Activated naive CD8-positive, alpha-beta T cell treated with anti-CD3 and anti-CD28 coated beads, Interleukin-2, amount 10 ng/mL, durations not matched to agents 7 days and 5 days (primary cell): ENCODE results near the gene BCAS3. TPM values are rescaled to one million over a fixed set of nuclear protein-coding genes. Genes with fewer than 3 reads are reported as not detected.
"Not testable (repeated sequence)": the region's sequence is repeated elsewhere in the genome, so short reads cannot be mapped to it uniquely, and the experiment has no call there.

Source experiments
- ATAC-seq: fragments of 150-1000 bp; cut with Tn5 transposase; one replicate; pipeline ENCODE4 v1.10.0; 2021; ENCODE audit warnings: low read depth, moderate library complexity
- POLR2A ChIA-PET: fragments of 350-600 bp; sonication (Branson Sonifier 250); formaldehyde crosslinking; loops from one replicate; lab custom pipeline; 2021; ENCODE audit warnings: antibody characterized with exemption; lab: Charles Lee
- DNase-seq: peaks from one replicate; pipeline ENCODE4 v3.0.0; 2021
- H3K27ac Mint-ChIP-seq: one replicate; pipeline ENCODE4 v1.8.0; 2022; ENCODE audit warnings: mild to moderate bottlenecking, mixed read lengths
- H3K27me3 Mint-ChIP-seq: one replicate; pipeline ENCODE4 v1.8.0; 2022; ENCODE audit warnings: mild to moderate bottlenecking, moderate library complexity, mixed read lengths
- H3K36me3 Mint-ChIP-seq: one replicate; pipeline ENCODE4 v1.8.0; 2021; ENCODE audit warnings: mild to moderate bottlenecking, mixed read lengths
- H3K4me1 Mint-ChIP-seq: one replicate; pipeline ENCODE4 v1.8.0; 2021; ENCODE audit warnings: mixed read lengths
- H3K4me3 Mint-ChIP-seq: one replicate; pipeline ENCODE4 v1.8.0; 2022; ENCODE audit warnings: mild to moderate bottlenecking, moderate library complexity, mixed read lengths
- H3K9me3 Mint-ChIP-seq: one replicate; pipeline ENCODE4 v1.8.0; 2021; ENCODE audit warnings: mixed read lengths
- total RNA-seq, 2 experiments: library from RNA; stranded (reverse); gene quantifications; one replicate each; pipeline ENCODE4 v1.2.3, GENCODE V29; 2021

BCAS3 gene
- total RNA-seq, 2 experiments from 2014 or later = 21.6 to 27.3 TPM

DNA sequence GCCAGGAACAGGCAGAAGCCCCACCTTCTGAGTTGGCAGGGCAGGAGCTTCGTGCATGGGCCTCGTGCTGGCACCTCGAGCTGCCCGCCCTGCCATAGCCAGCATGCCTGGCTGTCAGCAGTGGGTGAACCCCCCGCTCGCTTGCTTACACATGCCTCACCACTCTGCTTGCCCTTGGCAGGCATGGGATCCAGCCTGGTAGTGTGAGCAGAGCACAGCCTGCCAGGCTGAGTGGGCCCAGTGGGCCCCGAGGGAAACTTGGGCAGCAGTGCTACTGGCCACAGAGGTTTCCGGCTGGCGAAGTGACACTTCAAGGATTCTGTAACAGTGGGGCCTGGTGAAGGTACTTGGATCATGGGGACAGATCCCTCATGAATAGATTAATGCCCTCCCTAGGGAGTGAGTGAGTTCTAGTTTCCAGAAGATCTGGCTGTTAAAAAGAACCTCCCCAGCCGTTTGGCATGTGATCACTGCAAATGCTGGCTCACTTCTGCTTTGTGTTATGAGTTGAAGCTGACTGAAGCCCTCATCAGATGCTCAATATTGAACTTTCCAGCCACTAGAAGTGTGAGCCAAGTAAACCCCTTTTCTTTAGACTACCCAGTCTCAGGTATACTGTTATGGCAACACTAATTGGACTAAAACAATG, 114.7 kb downstream of the BCAS3 start:
- no peaks in the 10 kb centered on the region for H3K9me3 Mint-ChIP-seq
- no peak overlapping the region for H3K27ac Mint-ChIP-seq
- H3K4me3 Mint-ChIP-seq = no peak overlapping the region
- no peaks in the 10 kb centered on the region for H3K27me3 Mint-ChIP-seq
- H3K4me1 Mint-ChIP-seq = no peaks in the 10 kb centered on the region
- DNase-seq = no peak
- POLR2A ChIA-PET = no interaction called here
- no peaks in the 10 kb centered on the region for H3K36me3 Mint-ChIP-seq
- ATAC-seq = no peak

DNA sequence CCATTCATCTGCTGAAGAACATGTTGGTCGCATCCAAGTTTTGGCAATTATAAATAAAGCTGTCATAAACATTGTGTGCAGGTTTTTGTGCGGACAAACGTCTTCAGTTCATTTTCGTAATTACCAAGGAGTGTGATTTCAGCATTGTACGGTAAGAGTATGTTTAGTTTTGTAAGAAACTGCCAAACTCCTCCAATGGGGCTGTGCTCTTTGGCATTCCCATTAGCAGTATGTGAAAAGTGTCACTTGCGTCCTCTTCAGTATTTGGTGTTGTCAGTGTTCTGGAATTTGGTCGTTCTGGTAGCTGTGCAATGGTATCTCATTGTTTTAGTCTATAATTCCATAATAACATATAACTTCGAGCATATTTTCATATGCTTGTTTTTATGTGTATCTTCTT, 120.9 kb downstream of the BCAS3 start:
- POLR2A ChIA-PET = no interaction called here
- ATAC-seq = no peak
- DNase-seq = no peak
- H3K36me3 Mint-ChIP-seq = no peaks in the 10 kb centered on the region
- no peaks in the 10 kb centered on the region for H3K27me3 Mint-ChIP-seq
- H3K4me3 Mint-ChIP-seq = no peak overlapping the region
- no peak overlapping the region for H3K27ac Mint-ChIP-seq
- no peaks in the 10 kb centered on the region for H3K4me1 Mint-ChIP-seq
- no peaks in the 10 kb centered on the region for H3K9me3 Mint-ChIP-seq

DNA sequence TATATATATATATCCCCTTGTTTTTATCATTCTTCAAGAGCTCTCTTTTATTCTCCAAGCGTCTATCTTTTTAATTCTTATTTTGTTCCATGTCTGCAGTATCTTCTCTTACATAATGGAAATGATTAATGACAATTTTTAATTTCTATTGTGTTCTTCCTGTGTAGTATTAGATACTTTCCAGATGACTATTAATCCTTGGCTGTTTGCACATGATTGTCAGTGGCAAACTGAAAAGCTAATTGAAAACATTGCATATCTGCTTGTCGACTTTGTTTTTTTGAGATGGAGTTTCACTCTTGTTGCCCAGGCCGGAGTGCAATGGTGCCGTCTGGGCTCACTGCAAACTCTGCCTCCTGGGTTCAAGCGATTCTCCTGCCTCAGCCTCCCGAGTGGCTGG, 124.7 kb downstream of the BCAS3 start:
- Mint-ChIP-seq H3K4me3 (no peak overlapping the region), H3K9me3 (no peaks in the 10 kb centered on the region), H3K27ac (no peak overlapping the region), H3K27me3 (no peaks in the 10 kb centered on the region), H3K36me3 (no peaks in the 10 kb centered on the region), H3K4me1 (no peaks in the 10 kb centered on the region)
- POLR2A ChIA-PET = no interaction called here
- DNase-seq (no peak), ATAC-seq (no peak)

DNA sequence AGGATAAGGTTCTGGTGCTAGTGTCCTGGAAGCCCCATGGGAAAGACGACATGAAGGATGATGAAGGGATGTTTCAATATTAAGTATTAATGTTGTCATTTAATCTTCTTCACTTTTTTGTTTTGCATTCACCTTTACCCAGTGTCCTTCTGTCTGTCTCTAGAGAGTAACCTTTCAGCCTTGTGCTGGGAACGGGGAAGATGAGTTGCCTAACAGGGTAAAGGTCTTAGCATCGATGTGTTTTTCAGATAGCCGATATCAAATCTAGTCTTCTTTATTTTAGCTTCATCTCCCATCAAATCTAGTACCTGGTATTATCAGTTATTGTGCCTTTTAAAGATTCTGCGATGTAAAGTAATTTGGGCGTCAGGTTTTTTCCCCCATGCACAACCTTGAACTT, 125.4 kb downstream of the BCAS3 start:
- H3K27me3 Mint-ChIP-seq = no peaks in the 10 kb centered on the region
- H3K27ac Mint-ChIP-seq = no peak overlapping the region
- DNase-seq = no peak
- no peaks in the 10 kb centered on the region for H3K36me3 Mint-ChIP-seq
- POLR2A ChIA-PET = no interaction called here
- ATAC-seq = no peak
- no peaks in the 10 kb centered on the region for H3K9me3 Mint-ChIP-seq
- no peak overlapping the region for H3K4me3 Mint-ChIP-seq
- H3K4me1 Mint-ChIP-seq = no peaks in the 10 kb centered on the region

DNA sequence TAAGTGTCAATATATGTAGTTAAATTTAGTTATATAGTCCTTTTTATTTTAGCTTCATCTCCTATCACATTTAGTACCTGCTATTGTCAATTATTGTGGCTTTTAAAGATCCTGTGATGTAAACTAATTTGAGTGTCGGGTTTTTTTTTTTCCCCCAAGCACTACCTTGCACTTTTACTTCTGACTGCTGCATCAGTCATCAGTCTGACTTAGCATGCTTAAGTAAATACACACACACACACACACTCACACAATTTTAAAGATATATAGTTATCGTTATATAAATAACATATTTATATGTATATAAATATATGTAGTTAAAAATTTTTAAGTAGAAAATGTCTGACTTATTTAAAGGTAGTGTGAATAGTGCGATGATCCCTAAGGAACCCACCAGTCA, 127.2 kb downstream of the BCAS3 start:
- no peak for DNase-seq
- H3K4me3 Mint-ChIP-seq = no peak overlapping the region
- no peak for ATAC-seq
- H3K36me3 Mint-ChIP-seq = peaks cover 2% of the 10 kb centered on the region
- no peaks in the 10 kb centered on the region for H3K27me3 Mint-ChIP-seq
- no peak overlapping the region for H3K27ac Mint-ChIP-seq
- no peaks in the 10 kb centered on the region for H3K9me3 Mint-ChIP-seq
- no peaks in the 10 kb centered on the region for H3K4me1 Mint-ChIP-seq
- POLR2A ChIA-PET = no interaction called here

DNA sequence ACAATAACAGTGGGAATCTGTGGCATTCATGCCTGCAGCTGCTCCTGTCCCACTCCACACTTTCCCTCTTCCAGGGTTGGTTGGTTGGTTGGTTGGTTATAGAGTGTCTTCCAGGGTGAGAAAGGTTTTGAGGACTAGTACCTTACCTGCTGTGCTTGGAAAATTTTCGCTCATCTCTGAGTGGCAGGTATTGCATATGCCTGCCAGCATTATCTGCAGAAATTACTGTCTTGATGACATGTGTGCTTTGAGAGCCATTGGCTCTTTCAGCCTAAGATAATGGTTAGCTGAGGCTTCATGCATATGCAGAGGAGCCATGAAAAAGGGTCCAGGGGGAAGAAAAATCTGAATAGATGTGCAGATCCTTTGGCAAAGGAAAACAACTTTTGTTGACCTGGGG, 131.8 kb downstream of the BCAS3 start:
- H3K4me1 Mint-ChIP-seq = no peaks in the 10 kb centered on the region
- no peak overlapping the region for H3K27ac Mint-ChIP-seq
- no peaks in the 10 kb centered on the region for H3K27me3 Mint-ChIP-seq
- DNase-seq (no peak), ATAC-seq (no peak)
- POLR2A ChIA-PET = no interaction called here
- no peak overlapping the region for H3K4me3 Mint-ChIP-seq
- H3K36me3 Mint-ChIP-seq = peaks cover 2% of the 10 kb centered on the region
- H3K9me3 Mint-ChIP-seq = no peaks in the 10 kb centered on the region

DNA sequence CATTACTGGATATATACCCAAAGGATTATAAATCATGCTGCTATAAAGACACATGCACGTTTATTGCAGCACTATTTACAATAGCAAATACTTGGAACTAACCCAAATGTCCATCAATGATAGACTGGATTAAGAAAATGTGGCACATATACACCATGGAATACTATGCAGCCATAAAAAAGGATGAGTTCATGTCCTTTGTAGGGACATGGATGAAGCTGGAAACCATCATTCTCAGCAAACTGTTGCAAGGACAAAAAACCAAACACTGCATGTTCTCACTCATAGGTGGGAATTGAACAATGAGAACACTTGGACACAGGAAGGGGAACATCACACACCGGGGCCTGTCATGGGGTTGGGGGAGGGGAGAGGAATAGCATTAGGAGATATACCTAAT, 137.3 kb downstream of the BCAS3 start:
- H3K27ac Mint-ChIP-seq, H3K4me3 Mint-ChIP-seq, DNase-seq, ATAC-seq, H3K9me3 Mint-ChIP-seq, H3K4me1 Mint-ChIP-seq, H3K36me3 Mint-ChIP-seq, H3K27me3 Mint-ChIP-seq, POLR2A ChIA-PET: not testable (repeated sequence)

DNA sequence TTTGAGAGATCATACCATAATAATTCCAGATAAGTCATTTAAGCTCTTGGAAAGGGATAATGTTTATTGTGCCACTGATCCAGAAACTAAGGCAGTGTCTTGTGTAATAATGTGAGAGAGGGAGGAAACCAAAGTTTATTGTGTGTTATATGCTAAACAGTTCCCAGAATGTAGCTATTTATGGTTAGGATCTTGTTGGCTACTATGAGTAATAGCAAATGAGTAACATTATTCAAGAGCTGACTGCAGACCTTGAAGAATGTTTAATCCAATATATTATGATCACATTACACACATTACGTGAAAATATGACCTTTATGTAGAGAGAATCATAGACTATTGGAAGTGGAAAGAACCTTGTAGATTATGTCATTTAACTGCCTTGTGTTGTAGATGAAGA, 139.5 kb downstream of the BCAS3 start:
- Mint-ChIP-seq H3K4me3 (no peak overlapping the region), H3K4me1 (peaks cover 1% of the 10 kb centered on the region), H3K9me3 (no peaks in the 10 kb centered on the region), H3K27me3 (no peaks in the 10 kb centered on the region), H3K36me3 (no peaks in the 10 kb centered on the region), H3K27ac (no peak overlapping the region)
- no peak for ATAC-seq
- no peak for DNase-seq
- POLR2A ChIA-PET = no interaction called here

DNA sequence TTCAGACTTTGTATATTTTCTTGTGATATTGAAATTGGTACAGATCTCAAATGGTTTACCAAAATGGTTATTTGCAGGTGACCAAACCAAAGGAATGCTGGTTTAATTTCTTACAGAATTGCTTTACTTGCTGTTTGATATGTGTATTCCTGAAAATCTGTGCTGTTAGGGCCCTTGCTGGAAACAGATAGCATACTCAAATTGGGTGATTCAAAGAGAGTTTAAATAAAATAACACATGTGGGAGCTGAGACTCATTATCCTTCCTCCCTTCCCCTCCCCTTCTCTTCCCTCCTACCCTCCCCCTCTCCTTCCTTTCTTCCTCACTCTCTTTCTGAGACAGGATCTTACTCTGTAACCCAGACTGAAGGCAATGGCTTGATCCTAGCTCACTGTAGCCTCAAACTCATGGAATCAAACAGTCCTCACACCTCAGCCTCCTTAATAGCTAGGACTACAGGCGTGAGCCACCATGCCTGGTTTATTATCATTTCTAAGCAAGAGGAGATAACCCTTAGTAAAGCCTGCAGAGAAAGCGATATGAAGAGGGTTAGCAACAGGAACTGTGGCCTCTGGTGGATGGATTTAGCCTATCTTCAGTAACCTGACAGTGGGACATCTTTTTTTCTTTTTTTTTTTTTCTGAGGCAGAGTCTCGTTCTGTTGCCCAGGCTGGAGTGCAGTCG, 141.9 kb downstream of the BCAS3 start:
- ATAC-seq = no peak
- DNase-seq = no peak
- Mint-ChIP-seq H3K36me3 (no peaks in the 10 kb centered on the region), H3K27ac (no peak overlapping the region), H3K27me3 (no peaks in the 10 kb centered on the region), H3K9me3 (no peaks in the 10 kb centered on the region), H3K4me1 (peaks cover 1% of the 10 kb centered on the region), H3K4me3 (no peak overlapping the region)
- POLR2A ChIA-PET = no interaction called here

DNA sequence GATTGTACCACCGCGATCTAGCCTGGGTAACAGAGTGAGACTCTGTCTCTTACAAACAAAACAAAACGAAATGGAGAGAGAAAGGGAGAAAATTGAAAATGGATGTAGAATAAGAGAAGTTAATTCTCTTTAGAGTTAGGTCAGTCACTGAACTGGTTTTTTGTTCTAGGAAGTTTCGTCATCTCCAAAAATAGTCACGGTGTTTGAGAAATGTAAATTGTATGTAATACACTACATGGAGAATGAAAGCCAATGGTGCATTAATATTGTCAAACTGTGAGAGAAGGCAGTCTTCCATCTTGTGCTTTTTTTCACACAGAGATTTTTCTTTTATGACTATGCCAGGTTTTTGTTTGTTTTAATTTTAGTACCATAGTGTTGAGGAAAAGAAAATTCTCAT, 145.9 kb downstream of the BCAS3 start:
- H3K4me1 Mint-ChIP-seq = no peaks in the 10 kb centered on the region
- no peaks in the 10 kb centered on the region for H3K27me3 Mint-ChIP-seq
- POLR2A ChIA-PET = no interaction called here
- H3K4me3 Mint-ChIP-seq = no peak overlapping the region
- no peak for DNase-seq
- no peak overlapping the region for H3K27ac Mint-ChIP-seq
- H3K9me3 Mint-ChIP-seq = no peaks in the 10 kb centered on the region
- ATAC-seq = no peak
- no peaks in the 10 kb centered on the region for H3K36me3 Mint-ChIP-seq

DNA sequence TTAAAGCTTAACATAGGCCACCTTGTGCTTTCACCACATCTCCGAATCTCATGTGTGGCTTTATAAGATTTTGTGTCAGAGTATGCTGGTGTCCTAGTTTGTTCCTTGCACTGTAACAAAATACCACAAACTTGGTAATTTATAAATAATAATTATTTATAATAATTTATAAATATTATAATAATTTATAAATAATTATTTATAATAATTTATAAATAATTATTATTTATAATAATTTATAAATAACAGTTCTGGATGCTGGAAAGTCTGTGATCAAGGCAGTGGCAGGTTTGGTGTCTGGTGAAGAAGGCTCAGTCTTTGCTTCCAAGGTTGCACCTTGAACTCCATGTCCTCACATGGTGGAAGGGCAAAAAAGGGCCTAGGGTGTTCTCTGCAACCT, 147.7 kb downstream of the BCAS3 start:
- no peak overlapping the region for H3K4me3 Mint-ChIP-seq
- DNase-seq = no peak
- ATAC-seq = no peak
- H3K27me3 Mint-ChIP-seq = no peaks in the 10 kb centered on the region
- no peak overlapping the region for H3K27ac Mint-ChIP-seq
- no peaks in the 10 kb centered on the region for H3K4me1 Mint-ChIP-seq
- no peaks in the 10 kb centered on the region for H3K36me3 Mint-ChIP-seq
- POLR2A ChIA-PET = no interaction called here
- no peaks in the 10 kb centered on the region for H3K9me3 Mint-ChIP-seq

DNA sequence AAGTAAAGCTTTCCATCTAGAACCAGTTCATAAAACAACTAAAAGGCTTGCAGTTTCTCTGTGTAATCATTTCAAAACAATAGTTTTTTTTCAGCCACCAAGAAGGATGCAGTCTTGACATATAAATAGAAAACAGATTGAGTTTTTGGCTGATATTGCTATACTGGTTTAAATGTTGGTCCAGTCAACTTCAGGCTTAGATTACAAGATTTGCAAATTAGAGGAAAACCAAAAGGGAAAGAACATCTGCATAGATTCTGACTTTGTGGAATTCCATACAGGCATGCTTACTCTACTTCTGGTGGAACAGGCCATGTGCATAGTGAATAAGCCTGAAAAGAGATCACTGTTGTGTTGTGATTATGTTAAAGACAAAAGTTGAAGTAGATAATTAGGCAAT, 150.3 kb downstream of the BCAS3 start:
- no peak overlapping the region for H3K27ac Mint-ChIP-seq
- no peaks in the 10 kb centered on the region for H3K36me3 Mint-ChIP-seq
- no peaks in the 10 kb centered on the region for H3K27me3 Mint-ChIP-seq
- POLR2A ChIA-PET = no interaction called here
- no peaks in the 10 kb centered on the region for H3K9me3 Mint-ChIP-seq
- ATAC-seq (no peak), DNase-seq (no peak)
- H3K4me3 Mint-ChIP-seq = no peak overlapping the region
- H3K4me1 Mint-ChIP-seq = no peaks in the 10 kb centered on the region

DNA sequence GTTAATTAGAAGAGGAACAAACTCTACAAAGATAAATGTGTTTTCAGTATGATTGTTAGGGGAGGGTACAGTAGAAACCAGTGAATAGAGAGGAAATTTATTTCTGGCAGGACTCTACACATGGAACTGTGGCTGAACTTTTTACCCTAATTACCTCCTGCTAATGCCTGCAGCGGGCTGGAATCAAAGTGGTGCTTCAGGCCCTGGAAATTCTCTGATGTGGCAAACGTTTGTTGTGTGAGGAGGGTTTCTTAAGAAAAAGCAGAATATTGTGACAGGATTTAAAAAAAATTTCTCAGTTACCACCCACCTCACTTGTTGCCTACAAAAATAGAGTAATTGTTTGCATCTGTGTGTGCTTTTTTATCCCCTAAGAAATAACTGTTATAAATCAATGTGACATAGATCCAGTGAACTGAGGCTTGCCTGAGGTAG, 154.5 kb downstream of the BCAS3 start:
- Mint-ChIP-seq H3K4me3 (no peak overlapping the region), H3K4me1 (no peaks in the 10 kb centered on the region), H3K36me3 (no peaks in the 10 kb centered on the region), H3K27ac (no peak overlapping the region), H3K27me3 (no peaks in the 10 kb centered on the region), H3K9me3 (no peaks in the 10 kb centered on the region)
- ATAC-seq (no peak), DNase-seq (no peak)
- POLR2A ChIA-PET = no interaction called here

DNA sequence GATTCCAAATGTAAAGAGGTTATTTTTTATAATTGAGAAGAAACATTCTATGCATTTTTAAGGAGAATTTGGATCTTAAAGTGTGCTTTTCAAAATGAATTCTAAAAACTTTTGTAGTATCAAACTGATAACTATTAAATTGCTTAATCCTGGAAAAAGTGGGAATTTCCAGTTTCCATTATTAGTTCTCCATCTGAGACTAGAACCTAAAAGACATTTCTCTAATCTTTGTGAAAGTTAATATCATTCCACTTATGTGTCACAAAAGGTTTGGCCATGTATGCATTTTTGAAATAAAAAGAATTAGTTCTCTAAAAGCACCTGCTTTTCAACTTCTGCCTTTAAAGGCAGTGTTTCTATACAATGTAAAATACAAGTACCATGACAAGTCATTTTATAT, 155.0 kb downstream of the BCAS3 start:
- H3K4me3 Mint-ChIP-seq = no peak overlapping the region
- no peaks in the 10 kb centered on the region for H3K9me3 Mint-ChIP-seq
- ATAC-seq (no peak), DNase-seq (no peak)
- no peaks in the 10 kb centered on the region for H3K27me3 Mint-ChIP-seq
- POLR2A ChIA-PET = no interaction called here
- H3K36me3 Mint-ChIP-seq = no peaks in the 10 kb centered on the region
- H3K27ac Mint-ChIP-seq = no peak overlapping the region
- no peaks in the 10 kb centered on the region for H3K4me1 Mint-ChIP-seq
